Stimulated activated CD4-positive, alpha-beta T cell treated with anti-CD3 and anti-CD28 coated beads, Interleukin-4, amount 100 ng/mL, for 4 hours (primary cell): Measurements from ENCODE around the gene EIF4E2.

Source experiments
- DNase-seq, 2 experiments: peaks; one replicate each; pipeline ENCODE4 v3.0.0-alpha.2; 2020

Gene EIF4E2, protein sequence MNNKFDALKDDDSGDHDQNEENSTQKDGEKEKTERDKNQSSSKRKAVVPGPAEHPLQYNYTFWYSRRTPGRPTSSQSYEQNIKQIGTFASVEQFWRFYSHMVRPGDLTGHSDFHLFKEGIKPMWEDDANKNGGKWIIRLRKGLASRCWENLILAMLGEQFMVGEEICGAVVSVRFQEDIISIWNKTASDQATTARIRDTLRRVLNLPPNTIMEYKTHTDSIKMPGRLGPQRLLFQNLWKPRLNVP

DNA sequence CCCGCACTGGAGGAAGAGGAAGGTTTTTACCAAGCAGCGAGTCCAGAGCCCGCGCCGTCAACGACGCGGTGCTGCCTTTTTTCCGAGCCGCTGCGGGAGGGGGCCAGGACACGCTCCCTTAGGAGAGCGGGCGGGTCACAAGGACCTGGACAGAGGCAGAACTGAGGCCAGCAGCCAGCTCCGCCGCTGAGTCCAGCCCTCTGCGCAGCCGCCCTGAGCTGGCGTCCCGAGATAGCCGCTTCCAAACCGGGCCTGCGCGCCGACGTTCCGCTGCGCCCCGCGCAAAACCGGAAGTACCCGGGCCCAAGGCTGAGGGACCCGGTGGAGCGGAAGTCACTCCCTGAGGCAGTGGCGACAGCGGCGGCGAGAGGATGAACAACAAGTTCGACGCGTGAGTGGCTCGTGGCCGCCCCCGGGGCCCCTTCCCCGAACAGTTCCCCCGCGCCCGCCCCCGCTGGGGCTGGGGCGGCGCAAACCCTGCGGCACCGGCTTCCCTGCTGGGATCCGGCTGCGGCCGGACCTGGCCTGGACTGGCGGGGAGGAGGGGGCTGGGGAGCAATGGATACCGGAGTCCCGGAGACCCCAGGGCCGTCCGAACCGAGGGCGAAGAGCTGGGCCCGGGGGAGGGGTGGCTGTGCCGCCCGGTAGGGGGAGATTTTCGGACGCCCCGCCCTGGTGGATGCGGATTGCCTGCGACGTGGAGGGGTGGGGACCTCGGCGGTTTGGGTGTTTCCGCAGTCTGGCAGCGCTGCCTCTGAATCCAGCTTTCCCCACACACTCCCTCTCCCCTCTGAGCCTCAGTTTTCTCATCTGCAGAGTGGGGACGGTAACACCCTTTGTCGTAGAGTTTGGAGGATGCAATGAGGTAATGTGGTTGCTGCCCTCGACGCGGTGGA lies at the start of gene EIF4E2, which contains the start of gene TIGD1:
Gene EIF4E2, plus strand, starts transcription at position 336 of the 896 bp plus-strand sequence. Its CDS starts 36 bp downstream, at position 372.
Gene TIGD1, minus strand, starts transcription at position 204 of the 896 bp plus-strand sequence. CDS start 675 bp downstream, outside the sequence.
- peak; percentile 88 to 93 for DNase-seq

GRCh38 chr2:232501331-232501771 lies 49.1 kb upstream of the EIF4E2 start:
- DNase-seq = no peak

- no peak for DNase-seq
Observed at GRCh38 chr2:232501794-232502390, 48.6 kb upstream of the EIF4E2 start.

- DNase-seq = peak in 1 of 2 experiments; percentile 39
Observed at GRCh38 chr2:232502511-232502910, 48.0 kb upstream of the EIF4E2 start.

DNA sequence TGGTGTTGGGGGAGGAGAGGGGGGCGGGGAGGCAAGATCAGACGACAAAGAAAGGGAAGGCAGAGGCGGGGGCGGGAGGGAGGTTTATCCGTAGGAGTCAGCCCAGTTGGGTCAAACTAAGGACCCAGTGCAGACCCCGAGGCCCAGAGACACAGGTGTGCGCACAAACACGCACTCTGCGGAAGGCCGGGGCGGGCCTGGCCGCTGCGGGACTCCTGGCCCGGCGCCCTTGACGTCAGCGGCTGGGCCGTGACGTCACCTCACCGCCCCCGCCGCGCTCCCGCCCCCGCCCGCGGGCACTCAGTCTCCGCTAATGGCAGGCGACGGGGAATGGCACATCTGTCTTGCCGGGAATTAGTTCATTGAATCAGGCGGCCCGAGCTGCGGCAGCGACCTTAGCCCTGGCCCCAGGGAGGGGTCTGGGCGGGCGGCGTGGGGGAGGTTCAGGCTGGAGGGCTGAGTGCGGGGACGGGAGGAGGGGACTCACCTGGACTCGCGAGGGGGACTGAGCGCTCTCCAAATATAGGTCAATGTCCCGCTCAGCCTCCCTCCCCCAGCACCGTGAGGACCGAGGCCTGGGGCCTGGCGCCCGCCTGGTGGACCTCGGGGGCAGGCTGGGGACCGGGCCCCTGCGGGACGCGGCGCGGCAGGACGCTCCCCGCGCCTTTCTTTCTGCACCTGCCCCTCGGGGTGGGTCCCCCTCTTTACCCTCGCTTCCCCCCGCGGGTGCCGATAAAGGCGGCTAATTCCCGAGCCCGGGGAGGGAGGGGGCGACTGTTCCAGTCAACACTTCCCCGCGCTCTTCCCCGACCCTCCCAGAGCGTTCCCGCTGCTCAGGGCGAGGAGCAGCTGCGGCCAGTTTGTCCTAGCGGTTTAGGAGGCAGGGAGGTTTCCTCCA lies 47.3 kb upstream of the EIF4E2 start:
- DNase-seq = peak; percentile 43 to 56

- no peak for DNase-seq
Observed at GRCh38 chr2:232503809-232504323, 46.6 kb upstream of the EIF4E2 start.

DNA sequence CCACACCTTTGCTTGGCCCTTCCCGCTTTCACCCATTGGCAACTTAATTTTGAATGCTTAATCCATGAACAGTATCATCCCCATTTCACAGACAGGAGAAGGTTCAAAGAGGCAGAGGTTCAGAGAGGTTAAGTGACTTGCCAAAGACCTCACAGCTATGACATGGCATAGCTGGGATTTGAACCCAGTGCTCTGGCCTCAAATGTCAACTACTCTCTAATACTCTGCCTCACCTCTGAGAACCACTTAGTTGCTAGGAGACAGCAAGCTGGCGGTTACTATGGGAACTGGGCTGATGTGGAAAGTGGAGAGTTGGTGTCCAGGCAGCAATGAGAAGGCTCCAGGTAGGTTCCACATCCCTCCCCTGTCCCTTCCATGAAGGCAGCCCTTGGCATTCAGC lies 46.1 kb upstream of the EIF4E2 start:
- DNase-seq = no peak

GRCh38 chr2:232505856-232506255 lies 44.6 kb upstream of the EIF4E2 start:
- no peak for DNase-seq

GRCh38 chr2:232506709-232507108 lies 43.8 kb upstream of the EIF4E2 start:
- no peak for DNase-seq

DNA sequence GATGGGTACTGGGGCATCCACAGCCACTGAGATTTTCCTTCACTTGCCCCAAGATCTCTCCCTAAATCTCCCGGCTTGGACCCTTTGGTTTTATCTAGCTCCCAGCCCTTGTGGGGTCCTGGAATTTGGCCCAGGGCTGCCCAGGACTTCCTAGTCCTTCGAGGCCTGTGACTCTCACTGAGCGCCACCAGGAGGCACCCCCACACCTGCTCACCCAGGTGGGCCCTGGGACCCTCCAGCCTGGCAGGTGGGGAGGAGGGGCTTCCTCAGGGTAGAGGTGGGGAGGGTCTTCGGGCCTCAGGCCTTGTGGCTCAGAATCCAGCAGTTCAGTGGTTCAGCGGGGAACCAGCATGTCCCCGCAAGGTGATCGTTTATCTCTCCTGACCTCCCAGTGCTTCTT lies 42.2 kb upstream of the EIF4E2 start:
- DNase-seq = no peak

- DNase-seq = no peak
Observed at GRCh38 chr2:232511336-232511890, 39.1 kb upstream of the EIF4E2 start.

GRCh38 chr2:232512602-232513001 lies 37.9 kb upstream of the EIF4E2 start:
- DNase-seq = no peak

DNA sequence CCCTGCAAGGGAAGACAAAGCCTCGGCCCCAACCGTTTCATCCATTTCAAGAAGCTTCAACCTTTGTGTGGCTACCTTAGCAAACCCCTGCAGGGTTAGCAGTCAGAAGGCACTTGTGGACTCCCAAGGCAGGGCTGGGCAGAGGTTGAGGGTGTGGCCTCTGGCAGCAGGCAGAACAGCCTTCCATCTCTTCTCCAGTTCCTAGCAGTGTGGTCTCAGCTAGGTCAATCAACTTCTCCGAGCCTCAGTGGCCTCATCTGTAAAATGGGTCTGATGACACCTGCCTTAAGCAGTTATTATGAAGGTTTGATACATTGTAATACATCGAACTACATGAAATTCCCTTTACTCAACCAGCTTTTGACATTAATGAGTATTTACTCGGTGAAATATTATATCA lies 37.1 kb upstream of the EIF4E2 start:
- no peak for DNase-seq

- DNase-seq = no peak
Observed at GRCh38 chr2:232515639-232516038, 34.9 kb upstream of the EIF4E2 start.

DNA sequence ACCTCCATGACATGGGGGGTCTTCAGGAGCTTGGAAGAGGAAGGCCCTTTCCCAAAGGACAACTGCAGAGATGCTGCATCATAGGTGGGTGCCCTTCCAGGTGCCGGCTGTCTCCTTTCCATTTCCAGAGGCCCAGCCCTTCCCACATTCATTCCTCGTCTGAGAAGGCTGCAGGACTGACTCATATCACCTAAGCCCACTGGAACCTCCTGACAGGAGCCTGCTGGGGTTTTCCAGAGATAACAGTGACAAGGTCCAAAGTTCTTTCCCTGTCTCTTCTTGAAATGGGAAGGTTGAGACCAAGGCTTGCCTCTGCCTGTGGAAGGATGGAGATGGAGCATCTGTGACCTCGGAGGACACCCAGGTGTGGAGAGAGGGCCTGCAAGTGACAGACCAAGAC lies 33.9 kb upstream of the EIF4E2 start:
- no peak for DNase-seq

DNA sequence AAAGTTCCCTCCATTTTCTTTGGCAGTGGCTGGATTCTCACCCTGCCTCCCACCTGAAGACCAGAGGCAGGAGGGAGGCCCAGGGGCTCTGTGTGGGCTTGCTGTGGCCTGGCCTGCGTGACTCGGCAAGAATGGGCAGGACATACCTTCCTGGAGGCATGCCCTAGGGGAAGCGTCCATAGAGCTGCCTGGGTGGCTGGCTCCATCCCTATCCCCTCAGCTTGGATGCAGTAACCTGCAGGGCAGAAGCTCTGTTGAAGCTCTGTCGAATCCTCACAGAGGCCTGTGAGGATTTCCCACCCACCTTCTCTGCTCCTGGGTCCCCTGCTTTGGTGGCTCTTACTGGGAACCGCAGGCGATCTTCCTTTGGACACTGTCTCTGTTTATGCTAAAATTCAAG lies 31.6 kb upstream of the EIF4E2 start:
- DNase-seq = no peak

GRCh38 chr2:232519581-232520438 lies 30.7 kb upstream of the EIF4E2 start, which contains the start of gene PRSS56:
Gene PRSS56 (plus strand): TSS chr2:232520388. CDS start chr2:232520599, 211 bp downstream.
- no peak for DNase-seq

DNA sequence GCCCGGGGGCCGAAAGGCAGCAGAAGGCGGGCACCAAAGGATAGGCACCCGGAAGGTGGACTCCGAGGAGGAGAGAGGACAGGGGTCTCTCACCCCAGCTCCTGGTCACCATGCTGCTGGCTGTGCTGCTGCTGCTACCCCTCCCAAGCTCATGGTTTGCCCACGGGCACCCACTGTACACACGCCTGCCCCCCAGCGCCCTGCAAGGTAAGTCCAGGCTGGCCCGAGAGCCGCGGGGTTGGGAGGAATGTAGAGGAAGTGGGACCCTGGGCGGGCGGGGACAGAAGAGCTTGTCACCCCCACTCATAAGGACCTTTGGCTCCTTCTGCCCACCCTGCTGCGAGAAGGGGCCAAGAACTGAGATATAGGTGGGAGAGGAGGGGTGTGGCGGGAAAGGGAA lies 30.0 kb upstream of the EIF4E2 start:
- no peak for DNase-seq

- DNase-seq = no peak
Observed at GRCh38 chr2:232521098-232521497, 29.4 kb upstream of the EIF4E2 start.

DNA sequence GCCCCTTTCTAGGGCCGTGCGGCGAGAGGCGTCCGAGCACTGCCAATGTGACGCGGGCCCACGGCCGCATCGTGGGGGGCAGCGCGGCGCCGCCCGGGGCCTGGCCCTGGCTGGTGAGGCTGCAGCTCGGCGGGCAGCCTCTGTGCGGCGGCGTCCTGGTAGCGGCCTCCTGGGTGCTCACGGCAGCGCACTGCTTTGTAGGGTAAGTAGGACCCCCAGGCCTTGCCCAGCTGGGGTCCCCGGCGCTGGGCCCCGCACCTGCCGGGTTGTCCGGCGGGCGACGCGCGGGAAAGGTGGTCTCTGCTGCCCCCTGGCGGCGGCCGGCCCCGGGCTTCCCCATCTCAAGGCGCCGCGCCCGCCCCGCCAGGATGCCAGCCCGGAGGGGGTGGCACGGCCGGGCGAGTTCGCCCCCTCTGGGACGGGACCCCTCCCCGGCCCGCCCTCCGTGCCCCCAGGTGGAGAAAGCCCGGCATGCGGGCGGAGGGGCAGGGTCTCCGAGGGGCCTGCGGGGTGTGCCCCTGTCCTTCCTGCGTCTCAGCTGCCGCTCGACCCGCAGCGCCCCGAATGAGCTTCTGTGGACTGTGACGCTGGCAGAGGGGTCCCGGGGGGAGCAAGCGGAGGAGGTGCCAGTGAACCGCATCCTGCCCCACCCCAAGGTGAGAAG lies 28.4 kb upstream of the EIF4E2 start:
- DNase-seq = peak; percentile 49 to 76
